LNCaP clone FGC (cell line): ENCODE results near the gene PTK6.

ENCODE experiments used
- DNase-seq: peaks from one replicate; pipeline ENCODE4 v3.0.0-alpha.2; 2011; ENCODE audit warnings: low read depth
- H3K4me3 ChIP-seq: 2 replicates; pipeline ENCODE4 v1.5.1; 2011; ENCODE audit warnings: mild to moderate bottlenecking, low read depth, low read length, control low read depth
- CTCF ChIP-seq: IDR thresholded peaks from 2 replicates; pipeline ENCODE4 v1.5.1; 2012; ENCODE audit warnings: mild to moderate bottlenecking; ENCODE audit not compliant: control insufficient read depth, insufficient read depth; ENCODE audit errors: extremely low read depth

PTK6 gene

GRCh38 chr20:63567386-63568169, 30.4 kb upstream of the PTK6 start:
- TF ChIP-seq CTCF = no peak
- H3K4me3 ChIP-seq = no peak overlapping the region
- DNase-seq = no peak

GRCh38 chr20:63567136-63567385, 29.9 kb upstream of the PTK6 start:
- DNase-seq = no peak
- no peak for TF ChIP-seq CTCF
- no peak overlapping the region for H3K4me3 ChIP-seq

- TF ChIP-seq CTCF = no peak
- no peak for DNase-seq
- no peak overlapping the region for H3K4me3 ChIP-seq
Measured at GRCh38 chr20:63566395-63567135, 29.4 kb upstream of the PTK6 start.

- no peak for DNase-seq
Measured at GRCh38 chr20:63565699-63566335, 28.6 kb upstream of the PTK6 start.

GRCh38 chr20:63565021-63565698, 28.0 kb upstream of the PTK6 start:
- H3K4me3 ChIP-seq = no peak overlapping the region
- no peak for TF ChIP-seq CTCF
- no peak for DNase-seq

More at GRCh38 chr20:63565699-63566335, 28.6 kb upstream of the PTK6 start:
- no peak overlapping the region for H3K4me3 ChIP-seq
- TF ChIP-seq CTCF = no peak

GRCh38 chr20:63564036-63564810, 27.0 kb upstream of the PTK6 start:
- no peak for TF ChIP-seq CTCF
- no peak overlapping the region for H3K4me3 ChIP-seq
- no peak for DNase-seq
